COR-L47 (cell line): ENCODE results near the gene MOBP.

Experiments
- DNase-seq: peaks from one replicate; lab custom pipeline; 2025; lab: John Stamatoyannopoulos, UW

The MOBP gene

GRCh38 chr3:39541442-39541841 is 74.0 kb downstream of the MOBP start:
- no peak for DNase-seq

DNA sequence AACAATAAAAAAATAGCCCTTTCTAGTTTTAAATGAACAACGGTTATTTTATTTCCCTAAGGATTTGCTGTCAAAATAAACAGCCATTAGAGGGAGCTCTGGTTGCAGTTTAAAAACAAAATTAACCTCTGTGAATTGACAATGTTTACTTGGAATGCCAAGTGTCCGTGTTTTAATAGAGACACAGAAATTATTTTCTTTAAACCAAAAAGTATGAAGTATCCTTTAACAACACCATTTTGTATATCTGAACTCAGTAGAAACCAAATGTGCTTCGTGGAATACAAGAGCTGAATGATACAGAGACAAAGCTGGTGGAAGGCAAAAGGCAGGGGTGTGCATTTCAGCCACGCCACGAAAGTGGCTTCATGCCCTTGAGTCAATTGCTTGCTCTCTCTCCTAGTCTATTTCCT is 74.4 kb downstream of the MOBP start:
- peak; percentile 8 for DNase-seq

GRCh38 chr3:39542588-39542988 is 75.1 kb downstream of the MOBP start:
- no peak for DNase-seq

DNA sequence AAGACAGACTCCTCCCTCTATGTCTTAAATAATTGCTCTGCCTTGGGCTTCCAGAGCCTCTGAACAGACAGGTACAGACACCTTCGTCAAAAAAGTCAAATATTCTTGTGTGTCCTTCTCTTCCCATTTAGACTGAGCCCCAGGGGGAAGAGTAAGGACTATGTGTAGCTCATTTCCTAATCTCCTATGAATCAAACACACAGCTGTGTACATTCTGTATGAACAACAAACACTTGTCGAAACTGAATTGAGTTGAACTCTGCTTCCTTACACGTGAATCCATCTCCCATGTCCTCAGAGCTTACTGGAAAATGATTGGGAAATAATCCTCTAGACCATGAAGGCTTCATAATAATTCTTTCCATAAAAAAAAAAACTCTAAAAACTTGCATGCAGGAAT is 80.8 kb downstream of the MOBP start:
- DNase-seq: no peak

- no peak for DNase-seq
Observed at GRCh38 chr3:39550354-39551051, 83.0 kb downstream of the MOBP start.
